GM13977 (cell line): ENCODE results near the gene CUX1.

ENCODE experiments used
- DNase-seq: peaks from one replicate; pipeline ENCODE4 v3.0.0; 2012; ENCODE audit warnings: low spot score
- in situ Hi-C: fragments of 300-500 bp; cut with MboI; formaldehyde crosslinking; loops from one replicate; pipeline ENCODE4 v1.12.0; 2022; ENCODE audit warnings: low sequenced_read_pairs, low pct_unique_long_range_greater_than_20kb, mixed read lengths, inconsistent platforms; ENCODE audit not compliant: unreplicated experiment
- TF ChIP-seq, protein P1 (sequence below): IDR thresholded peaks from 2 replicates; pipeline ENCODE4 v1.5.1; 2012; ENCODE audit warnings: mild to moderate bottlenecking, control low read depth; ENCODE audit not compliant: insufficient read depth; ENCODE audit errors: extremely low read depth, missing control alignments

Gene CUX1

DNA sequence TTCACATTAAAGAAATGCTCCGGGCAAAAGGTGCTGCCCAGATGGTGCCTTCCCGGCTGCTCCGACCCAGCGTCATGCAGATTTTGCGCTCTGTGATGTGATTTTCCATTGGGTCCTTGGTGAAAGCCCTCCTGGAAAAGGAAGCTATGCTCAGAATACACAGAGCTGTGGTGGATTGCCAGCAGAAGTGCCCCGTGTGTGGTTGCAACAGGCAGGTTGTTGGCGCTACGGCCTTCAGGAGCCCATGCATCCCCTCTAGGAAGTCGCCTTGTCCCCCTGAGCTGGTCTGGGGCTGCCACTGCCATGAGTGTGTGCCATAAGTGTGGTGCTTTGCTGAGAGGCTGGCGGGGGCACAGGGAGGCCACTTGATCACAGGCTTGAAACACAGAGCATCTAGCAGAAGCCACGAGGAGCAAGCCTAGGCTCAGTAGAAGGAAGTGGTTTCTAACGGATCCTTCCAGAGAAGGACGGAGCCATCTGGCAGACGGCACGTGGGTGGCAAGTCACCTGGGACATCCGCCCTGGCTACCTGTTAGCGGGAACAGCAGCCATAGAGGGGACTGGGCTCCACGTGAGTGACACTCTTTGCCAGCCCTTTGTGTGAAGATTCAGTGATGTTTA lies 210.9 kb downstream of the CUX1 start:
- in situ Hi-C loops = no loop called here
- TF ChIP-seq, protein P1, sequence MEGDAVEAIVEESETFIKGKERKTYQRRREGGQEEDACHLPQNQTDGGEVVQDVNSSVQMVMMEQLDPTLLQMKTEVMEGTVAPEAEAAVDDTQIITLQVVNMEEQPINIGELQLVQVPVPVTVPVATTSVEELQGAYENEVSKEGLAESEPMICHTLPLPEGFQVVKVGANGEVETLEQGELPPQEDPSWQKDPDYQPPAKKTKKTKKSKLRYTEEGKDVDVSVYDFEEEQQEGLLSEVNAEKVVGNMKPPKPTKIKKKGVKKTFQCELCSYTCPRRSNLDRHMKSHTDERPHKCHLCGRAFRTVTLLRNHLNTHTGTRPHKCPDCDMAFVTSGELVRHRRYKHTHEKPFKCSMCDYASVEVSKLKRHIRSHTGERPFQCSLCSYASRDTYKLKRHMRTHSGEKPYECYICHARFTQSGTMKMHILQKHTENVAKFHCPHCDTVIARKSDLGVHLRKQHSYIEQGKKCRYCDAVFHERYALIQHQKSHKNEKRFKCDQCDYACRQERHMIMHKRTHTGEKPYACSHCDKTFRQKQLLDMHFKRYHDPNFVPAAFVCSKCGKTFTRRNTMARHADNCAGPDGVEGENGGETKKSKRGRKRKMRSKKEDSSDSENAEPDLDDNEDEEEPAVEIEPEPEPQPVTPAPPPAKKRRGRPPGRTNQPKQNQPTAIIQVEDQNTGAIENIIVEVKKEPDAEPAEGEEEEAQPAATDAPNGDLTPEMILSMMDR = no peak
- no peak for DNase-seq

- TF ChIP-seq, protein P1 = no peak
- DNase-seq = no peak
- in situ Hi-C loops = no loop called here
Measured at GRCh38 chr7:102029616-102030015, 212.2 kb downstream of the CUX1 start.

GRCh38 chr7:102030696-102031095 lies 213.3 kb downstream of the CUX1 start:
- no peak for DNase-seq
- TF ChIP-seq, protein P1 = no peak
- in situ Hi-C loops = no loop called here

GRCh38 chr7:102036958-102037357 lies 219.5 kb downstream of the CUX1 start:
- no peak for DNase-seq
- in situ Hi-C loops = no loop called here
- TF ChIP-seq, protein P1 = no peak

DNA sequence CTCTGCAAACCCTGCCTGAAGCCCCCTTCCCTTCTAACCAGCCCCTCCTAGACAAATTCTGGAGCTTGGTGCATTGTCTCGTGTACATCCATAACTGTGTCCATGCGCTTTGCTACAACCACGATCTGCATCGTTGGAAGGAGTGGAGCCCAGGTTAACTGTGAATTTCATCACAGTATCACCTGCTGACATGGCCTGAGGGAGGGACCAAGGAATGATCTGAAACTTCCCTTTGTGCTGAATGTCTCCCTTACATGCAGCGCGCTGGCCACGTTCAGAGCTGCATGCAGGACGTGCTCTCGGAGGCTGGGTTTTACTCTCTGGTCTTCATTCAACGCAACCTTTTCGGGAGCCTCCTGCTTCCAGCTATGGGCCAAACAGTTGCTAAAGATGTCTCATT lies 222.3 kb downstream of the CUX1 start:
- no peak for DNase-seq
- TF ChIP-seq, protein P1 = no peak
- in situ Hi-C loops = no loop called here

DNA sequence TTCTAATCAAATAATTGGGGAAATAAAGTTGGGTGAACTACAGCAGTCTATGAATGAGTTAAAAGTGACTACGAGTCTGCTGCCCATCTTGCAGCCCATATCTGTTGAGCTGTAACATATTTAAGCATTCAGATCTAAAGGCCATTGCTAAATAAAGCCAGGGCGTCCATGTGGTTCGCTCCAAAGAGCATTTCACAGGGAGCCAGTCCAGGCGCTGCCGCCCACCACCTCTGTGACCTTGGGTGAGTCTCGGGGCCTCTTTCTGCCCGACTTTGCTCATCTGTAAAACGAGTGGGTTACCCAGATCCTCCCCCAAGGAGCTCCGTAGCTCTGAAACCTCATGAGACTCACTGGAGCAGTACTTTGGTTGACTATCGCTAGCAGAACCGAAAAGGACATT lies 223.1 kb downstream of the CUX1 start:
- DNase-seq = no peak
- in situ Hi-C loops = no loop called here
- TF ChIP-seq, protein P1 = no peak
